8988T (cell line): Measurements from ENCODE around the gene ZDHHC7.
"Not testable (repeated sequence)": the region's sequence is repeated elsewhere in the genome, so short reads cannot be mapped to it uniquely, and the experiment has no call there.

Experiments
- DNase-seq: peaks from one replicate; pipeline ENCODE4 v3.0.0; 2011

Gene ZDHHC7

DNA sequence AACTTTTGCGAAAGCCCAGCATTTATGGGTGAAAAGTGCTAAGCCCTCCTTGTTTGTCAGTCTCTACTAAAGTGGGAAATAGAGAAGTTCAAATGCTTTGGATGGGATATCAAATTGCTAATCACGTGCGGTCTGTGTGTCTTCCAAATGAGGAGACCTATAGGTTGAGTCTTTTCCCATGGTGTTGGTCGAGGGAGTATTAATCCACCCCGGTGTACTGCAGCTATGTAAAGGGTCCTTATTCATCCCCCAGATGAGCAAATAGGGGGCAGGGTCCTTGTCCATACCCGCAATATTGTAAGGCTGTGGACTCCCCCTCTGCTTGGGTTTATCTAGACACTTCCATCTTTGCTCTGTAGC, 30.8 kb upstream of the ZDHHC7 start:
- no peak for DNase-seq

DNA sequence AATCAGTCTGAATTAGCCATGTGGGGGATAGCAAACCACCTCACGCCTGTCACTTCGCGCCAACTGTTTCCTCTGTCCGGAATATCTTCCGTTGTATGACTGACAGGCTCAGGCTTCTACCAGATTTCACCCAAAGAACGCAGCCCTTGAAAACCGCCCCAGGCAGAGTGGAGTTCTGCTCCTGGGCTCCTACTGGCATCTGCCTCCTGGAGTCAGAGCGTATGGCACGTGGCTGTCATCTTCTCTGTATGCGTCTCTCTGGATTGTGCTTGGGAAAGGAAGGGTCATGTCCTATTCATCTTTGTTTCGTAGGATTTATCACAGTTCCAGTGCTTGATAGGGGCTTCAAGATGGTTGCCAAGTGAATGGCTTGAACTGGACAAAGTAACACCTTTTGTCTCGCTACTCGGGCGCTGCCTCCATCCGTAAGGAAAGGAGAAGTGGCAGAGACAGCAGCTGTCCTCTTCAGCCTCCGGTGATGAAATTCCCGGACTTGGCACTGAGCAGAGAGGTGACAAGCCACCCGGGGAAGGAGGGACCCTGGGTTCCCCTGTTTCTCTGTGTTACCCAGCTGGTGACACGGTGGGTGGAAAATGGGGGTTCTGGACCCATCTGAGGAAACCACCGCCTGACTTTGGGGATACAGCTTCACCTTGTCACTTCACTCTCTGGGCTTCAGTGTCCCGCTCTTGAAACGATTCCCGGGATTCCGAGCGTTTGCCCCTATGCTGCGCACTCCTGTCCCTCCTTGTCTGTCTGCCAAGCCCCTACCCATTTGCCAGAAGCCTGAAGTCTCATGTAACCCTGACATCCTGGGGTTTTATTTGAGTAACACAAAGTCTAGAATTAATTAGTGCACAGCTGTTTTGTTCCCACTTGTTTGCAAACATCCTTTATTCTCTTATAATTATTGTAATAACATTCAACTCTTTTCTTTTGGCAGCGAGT, 30.2 kb upstream of the ZDHHC7 start:
- no peak for DNase-seq

GRCh38 chr16:85040685-85041084, 29.4 kb upstream of the ZDHHC7 start:
- no peak for DNase-seq

GRCh38 chr16:85037721-85038120, 26.4 kb upstream of the ZDHHC7 start:
- no peak for DNase-seq

- no peak for DNase-seq
Observed at GRCh38 chr16:85037050-85037410, 25.7 kb upstream of the ZDHHC7 start.

GRCh38 chr16:85036236-85037049, 25.1 kb upstream of the ZDHHC7 start:
- no peak for DNase-seq

GRCh38 chr16:85034591-85035433, 23.5 kb upstream of the ZDHHC7 start:
- DNase-seq: no peak

DNA sequence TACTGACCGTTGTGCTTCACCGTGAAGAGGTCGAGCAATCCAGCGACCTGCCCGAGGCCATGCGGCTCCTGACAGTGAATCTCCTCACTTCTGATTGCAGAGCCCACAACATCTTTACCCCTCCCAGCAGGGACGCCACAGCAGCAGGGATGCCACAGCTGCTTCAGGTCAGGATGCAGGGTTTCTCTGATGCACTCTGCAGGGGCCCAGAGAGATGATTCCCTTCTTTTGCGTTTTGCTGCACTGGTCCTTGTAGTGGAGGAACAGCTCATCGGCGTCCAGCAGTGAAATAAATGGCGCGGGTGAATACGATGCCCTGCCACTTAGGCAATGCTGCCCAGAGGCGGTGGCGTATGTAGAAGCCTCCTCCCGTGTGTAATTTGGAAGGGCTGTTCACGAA, 21.8 kb upstream of the ZDHHC7 start:
- no peak for DNase-seq

DNA sequence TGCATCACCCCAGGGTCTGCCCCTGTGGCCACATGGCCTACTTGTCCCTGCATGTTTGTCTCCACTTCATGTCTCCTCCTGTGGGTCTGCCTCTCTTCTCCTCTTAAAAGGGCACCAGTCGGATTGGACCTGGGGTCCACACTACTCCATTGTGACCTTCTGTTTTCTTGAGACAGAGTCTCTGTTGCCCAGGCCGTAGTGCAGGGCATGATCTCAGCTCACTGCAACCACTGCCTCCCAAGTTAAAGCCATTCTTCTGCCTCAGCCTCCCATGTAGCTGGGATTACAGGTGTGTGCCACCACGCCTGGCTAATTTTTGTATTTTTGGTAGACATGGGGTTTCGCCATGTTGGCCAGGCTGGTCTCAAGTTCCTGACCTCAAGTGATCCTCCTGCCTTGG, 20.9 kb upstream of the ZDHHC7 start:
- not testable (repeated sequence) for DNase-seq

- DNase-seq: no peak
Observed at GRCh38 chr16:85031451-85031850, 20.1 kb upstream of the ZDHHC7 start.

DNA sequence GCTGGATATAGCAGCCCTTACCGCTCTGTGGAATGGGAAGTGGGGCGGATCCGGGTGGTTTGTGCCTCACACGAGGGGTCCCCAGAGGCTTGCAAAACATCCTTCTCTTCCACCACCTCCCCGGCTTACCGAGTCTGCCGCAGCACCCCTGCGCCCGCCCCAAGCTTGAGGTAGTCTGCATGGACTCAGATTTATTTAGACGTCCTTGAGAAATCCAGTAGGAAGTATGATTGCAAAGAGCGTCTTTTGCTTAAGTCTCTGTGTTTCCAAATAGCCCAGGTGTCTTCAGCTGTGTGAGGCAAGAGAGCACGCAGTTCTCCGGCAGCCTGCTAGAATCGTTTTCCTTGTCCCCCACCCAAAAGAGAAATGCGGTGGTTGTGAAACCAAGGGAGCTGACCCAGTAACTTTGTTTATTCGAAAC, 18.7 kb upstream of the ZDHHC7 start:
- no peak for DNase-seq

DNA sequence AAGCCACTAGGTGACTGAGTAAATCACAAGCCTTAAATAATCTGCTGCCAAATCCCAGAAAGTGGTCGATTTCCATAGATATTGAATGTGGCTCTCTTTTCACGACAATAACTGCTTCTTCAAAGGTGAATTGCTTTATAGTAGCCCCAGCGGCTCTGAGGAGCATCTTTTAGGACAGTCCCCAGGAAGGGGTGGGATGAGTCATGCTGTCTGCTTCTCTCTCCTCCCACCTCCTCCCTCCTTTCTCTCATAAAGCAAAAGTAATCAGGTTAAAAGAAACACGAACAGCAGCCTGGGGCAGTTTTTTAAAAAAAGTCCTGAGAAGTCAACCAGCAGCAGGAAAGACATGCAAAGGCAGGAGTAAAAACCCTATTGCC, 18.1 kb upstream of the ZDHHC7 start:
- no peak for DNase-seq

GRCh38 chr16:85028685-85029407, 17.5 kb upstream of the ZDHHC7 start:
- DNase-seq: no peak

DNA sequence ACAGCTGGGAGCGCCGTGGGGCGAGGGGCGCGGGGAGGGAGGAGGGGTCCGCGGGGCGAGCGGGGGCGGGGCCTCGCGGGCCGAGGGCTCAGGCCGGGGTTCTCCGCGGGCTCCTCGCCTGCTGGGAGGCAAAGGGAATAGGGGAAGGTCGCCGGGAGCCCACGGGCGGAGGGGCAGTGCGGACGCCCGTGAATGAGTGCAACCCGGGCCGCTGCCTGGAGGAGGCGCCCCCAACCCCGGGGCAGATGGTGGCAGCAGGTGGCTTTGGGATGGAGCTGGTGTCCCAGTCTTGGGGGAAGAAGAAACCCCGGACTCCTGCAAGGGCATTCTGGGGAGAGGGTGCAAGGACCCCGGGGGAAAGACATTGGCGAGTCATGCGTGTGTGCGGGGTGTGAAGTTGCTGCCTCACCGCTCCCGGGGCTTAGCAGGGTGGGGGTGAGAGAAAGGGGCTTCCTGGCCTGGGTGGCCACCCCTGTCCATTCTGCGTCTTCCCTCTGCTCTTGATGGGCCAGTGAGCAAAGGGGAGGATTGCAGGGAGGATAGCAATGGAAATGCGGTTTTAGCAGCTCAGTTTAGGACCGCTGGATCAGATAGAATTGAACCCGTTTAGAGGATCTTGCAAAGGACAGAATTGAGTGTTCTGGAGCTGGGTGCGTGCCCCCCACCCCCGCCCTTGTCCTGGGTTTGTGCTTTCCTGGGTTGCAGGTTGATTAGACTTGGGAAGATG, 16.8 kb upstream of the ZDHHC7 start:
- peak; percentile 40 for DNase-seq

GRCh38 chr16:85027349-85027957, 16.1 kb upstream of the ZDHHC7 start, which contains the start of gene KIAA0513:
Gene KIAA0513, plus strand, starts transcription at chr16:85027795. Its CDS starts 39,277 bp downstream, at chr16:85067072.
- DNase-seq: peak; percentile 94

- DNase-seq: no peak
Observed at GRCh38 chr16:85026703-85027102, 15.4 kb upstream of the ZDHHC7 start.

DNA sequence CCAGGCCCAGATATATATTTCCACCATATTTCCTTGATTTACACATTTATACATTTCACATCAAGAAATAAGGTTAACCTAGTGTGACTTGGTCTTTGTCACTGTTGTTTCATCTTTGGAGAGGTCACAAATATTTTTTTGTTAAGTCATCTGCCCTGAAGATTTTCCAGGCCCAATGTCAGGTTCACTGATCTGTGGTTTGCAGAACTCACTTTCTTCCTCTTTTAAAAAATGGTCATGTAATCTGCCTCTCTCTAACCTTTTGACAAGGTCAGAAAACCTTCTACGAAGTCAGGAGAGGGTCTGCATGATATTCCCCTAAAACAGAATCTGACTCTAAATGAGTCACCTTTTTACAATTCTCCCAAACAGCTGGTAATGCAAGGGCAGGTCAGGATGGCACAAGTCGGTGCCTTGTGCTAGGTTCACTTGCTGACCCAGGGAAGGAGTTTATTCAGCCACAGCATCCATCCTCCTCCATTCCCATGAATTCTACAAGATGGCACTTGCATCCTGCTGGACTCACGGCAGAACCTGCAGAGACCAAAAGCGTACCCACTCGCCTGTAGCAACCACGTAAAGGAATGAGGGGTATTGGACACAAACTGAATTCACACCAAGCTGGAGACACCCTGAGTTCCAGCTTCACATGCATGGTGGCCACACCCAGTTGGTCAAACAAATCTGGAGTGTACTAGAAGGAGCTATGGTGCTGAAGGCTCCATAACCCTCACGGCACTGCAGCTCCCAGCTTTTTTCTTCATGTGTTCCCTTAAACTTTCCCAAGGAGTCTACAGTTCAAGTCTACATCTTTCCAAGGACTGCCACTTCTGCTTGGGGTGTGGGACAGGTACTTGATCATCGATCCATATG, 14.7 kb upstream of the ZDHHC7 start:
- no peak for DNase-seq

GRCh38 chr16:85019659-85020245, 8.4 kb upstream of the ZDHHC7 start:
- no peak for DNase-seq

DNA sequence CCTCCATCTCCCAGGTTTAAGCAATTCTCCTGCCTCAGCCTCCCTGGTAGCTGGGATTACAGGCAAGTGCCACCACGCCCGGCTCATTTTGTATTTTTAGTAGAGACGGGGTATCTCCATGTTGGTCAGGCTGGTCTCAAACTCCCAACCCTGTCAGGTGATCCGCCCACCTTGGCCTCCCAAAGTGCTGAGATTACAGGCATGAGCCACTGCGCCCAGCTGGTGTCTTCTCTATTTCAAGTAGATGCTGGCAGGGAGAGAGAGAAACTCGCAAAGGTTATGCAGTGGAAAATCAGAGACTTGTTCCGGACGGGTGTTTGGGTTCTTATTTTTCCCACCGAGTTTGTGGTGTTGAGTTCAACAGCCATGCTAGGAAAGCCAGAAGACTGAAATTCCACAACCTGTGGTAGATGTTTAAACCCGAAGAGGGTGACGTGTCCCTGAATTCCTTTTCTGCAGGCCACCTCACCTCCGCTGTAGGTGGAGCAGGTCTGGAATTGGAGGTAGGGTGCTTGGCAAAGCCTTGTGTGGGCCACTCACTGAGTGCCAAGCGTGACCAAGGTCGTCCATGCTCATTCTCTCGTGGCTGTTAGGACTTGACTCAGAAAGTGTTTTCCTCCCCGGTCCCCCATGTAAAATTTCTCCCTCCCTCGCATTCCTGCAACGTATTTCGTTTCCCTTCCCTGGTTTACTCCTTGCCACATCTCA, 7.3 kb upstream of the ZDHHC7 start:
- no peak for DNase-seq
